Smooth muscle cell (in vitro differentiated cells): ENCODE results near the gene C10orf105. TPM values are rescaled to one million over a fixed set of nuclear protein-coding genes. Genes with fewer than 3 reads are reported as not detected.

ENCODE experiments used
- DNase-seq: peaks from one replicate; lab custom pipeline; 2025; ENCODE audit not compliant: unreplicated experiment; lab: John Stamatoyannopoulos, UW
- H2AFZ ChIP-seq: fragments of 200-600 bp; sonication (generic); 2 replicates; pipeline ENCODE4 v1.6.0; 2016; ENCODE audit warnings: antibody characterized with exemption, low read depth, mild to moderate bottlenecking
- H3F3A ChIP-seq: fragments of 200-600 bp; sonication (generic); 2 replicates; pipeline ENCODE4 v1.6.0; 2017; ENCODE audit warnings: antibody characterized with exemption, low read depth
- H3K27ac ChIP-seq: fragments of 200-600 bp; sonication (generic); 2 replicates; pipeline ENCODE4 v1.5.1; 2016; ENCODE audit warnings: low read depth, mild to moderate bottlenecking
- H3K27me3 ChIP-seq: fragments of 200-600 bp; sonication (generic); 2 replicates; pipeline ENCODE4 v1.6.1; 2016; ENCODE audit warnings: low read depth, mild to moderate bottlenecking
- H3K36me3 ChIP-seq: fragments of 200-600 bp; sonication (generic); 2 replicates; pipeline ENCODE4 v1.5.1; 2016; ENCODE audit warnings: low read depth
- H3K4me1 ChIP-seq: fragments of 200-600 bp; sonication (generic); 2 replicates; pipeline ENCODE4 v1.5.1; 2016; ENCODE audit warnings: low read depth
- H3K4me2 ChIP-seq: fragments of 200-600 bp; sonication (generic); 2 replicates; pipeline ENCODE4 v1.6.0; 2016; ENCODE audit warnings: mild to moderate bottlenecking
- H3K4me3 ChIP-seq: fragments of 200-600 bp; sonication (generic); 2 replicates; pipeline ENCODE4 v1.5.1; 2016; ENCODE audit warnings: mild to moderate bottlenecking
- H3K79me2 ChIP-seq: fragments of 200-600 bp; sonication (generic); 2 replicates; pipeline ENCODE4 v1.6.0; 2016; ENCODE audit warnings: low read depth, mild to moderate bottlenecking
- H3K9ac ChIP-seq: fragments of 200-600 bp; sonication (generic); 2 replicates; pipeline ENCODE4 v1.6.0; 2016; ENCODE audit warnings: low read depth
- H3K9me3 ChIP-seq: fragments of 200-600 bp; sonication (generic); replicated peaks from 2 replicates; pipeline ENCODE4 v1.5.1; 2016; ENCODE audit warnings: low read depth
- H4K20me1 ChIP-seq: fragments of 200-600 bp; sonication (generic); 2 replicates; pipeline ENCODE4 v1.6.0; 2016; ENCODE audit warnings: low read depth
- CTCF ChIP-seq: fragments of 200-600 bp; sonication (generic); IDR thresholded peaks from 2 replicates; pipeline ENCODE4 v1.5.1; 2017; ENCODE audit warnings: borderline replicate concordance, mild to moderate bottlenecking, antibody characterized with exemption; ENCODE audit not compliant: insufficient read depth, poor library complexity, severe bottlenecking
- WGBS: methylation state at CpG from one replicate; pipeline ENCODE4 v1.1.7; 2016; ENCODE audit warnings: low lambda C conversion rate; 5-methylcytosine and 5-hydroxymethylcytosine counted together
- polyA plus RNA-seq: library from polyadenylated mRNA; unstranded; fragments of >200 nt; fragmentation: Nextera tagmentation; extraction: Ambion mirVana; gene quantifications from 2 replicates; pipeline ENCODE4 v1.2.1, GENCODE V29; 2016
- total RNA-seq: library from RNA; depleted of rRNA; stranded (reverse); fragments of >200 nt; gene quantifications from 2 replicates; pipeline ENCODE4 v1.2.3, GENCODE V29; 2014

C10orf105 gene
- total and polyA plus RNA-seq, 2 experiments from 2014 or later, result 0.09 TPM; not detected in 1

GRCh38 chr10:71661779-71662336 is 57.7 kb downstream of the C10orf105 start:
- H3K4me1 ChIP-seq, result peaks cover 35% of the 10 kb centered on the region
- no peaks in the 10 kb centered on the region for H3K79me2 ChIP-seq
- no peak overlapping the region for H3K4me3 ChIP-seq
- no peaks in the 10 kb centered on the region for H3F3A ChIP-seq
- H4K20me1 ChIP-seq, result no peaks in the 10 kb centered on the region
- H2AFZ ChIP-seq, result no peak overlapping the region
- H3K36me3 ChIP-seq, result no peaks in the 10 kb centered on the region
- H3K9ac ChIP-seq, result no peak overlapping the region
- H3K27me3 ChIP-seq, result peaks cover 21% of the 10 kb centered on the region
- no peak overlapping the region for H3K27ac ChIP-seq
- no peak overlapping the region for H3K4me2 ChIP-seq
- no peak for DNase-seq
- no peak for TF ChIP-seq CTCF
- 92% methylated on average over 14 of the region's 28 CpGs for WGBS
- no peaks in the 10 kb centered on the region for H3K9me3 ChIP-seq

Other genes starting within 250 kb of the C10orf105 start
- 0.58 and 3.6 TPM in 2 replicates for gene VSIR, start 53.7 kb upstream of the C10orf105 start, total RNA-seq
- gene VSIR, start 53.7 kb upstream of the C10orf105 start, polyA plus RNA-seq, result 2.6 and 3.6 TPM in 2 replicates
- 282 and 328 TPM in 2 replicates for gene PSAP, start 131.5 kb upstream of the C10orf105 start, total RNA-seq
- 486 and 500 TPM in 2 replicates for gene PSAP, start 131.5 kb upstream of the C10orf105 start, polyA plus RNA-seq
- 10.6 and 13.6 TPM in 2 replicates for gene CHST3, start 244.6 kb upstream of the C10orf105 start, total RNA-seq
- gene CHST3, start 244.6 kb upstream of the C10orf105 start, polyA plus RNA-seq, result 7.0 and 8.5 TPM in 2 replicates